ENCODE measurements around the gene GBP5.

- TF ChIP-seq CTCF (IDR thresholded peaks at IDR 0.05) (no peak), POLR2A (IDR thresholded peaks at IDR 0.05) (no peak), POLR2AphosphoS5 (IDR thresholded peaks at IDR 0.05) (no peak)
Measured at GRCh38 chr1:89259283-89259971, 13.2 kb downstream of the GBP5 start.

Measured in breast epithelium (tissue), 3 donors.